Measurements from ENCODE around the gene R3HDML.

- TF ChIP-seq, protein P1, sequence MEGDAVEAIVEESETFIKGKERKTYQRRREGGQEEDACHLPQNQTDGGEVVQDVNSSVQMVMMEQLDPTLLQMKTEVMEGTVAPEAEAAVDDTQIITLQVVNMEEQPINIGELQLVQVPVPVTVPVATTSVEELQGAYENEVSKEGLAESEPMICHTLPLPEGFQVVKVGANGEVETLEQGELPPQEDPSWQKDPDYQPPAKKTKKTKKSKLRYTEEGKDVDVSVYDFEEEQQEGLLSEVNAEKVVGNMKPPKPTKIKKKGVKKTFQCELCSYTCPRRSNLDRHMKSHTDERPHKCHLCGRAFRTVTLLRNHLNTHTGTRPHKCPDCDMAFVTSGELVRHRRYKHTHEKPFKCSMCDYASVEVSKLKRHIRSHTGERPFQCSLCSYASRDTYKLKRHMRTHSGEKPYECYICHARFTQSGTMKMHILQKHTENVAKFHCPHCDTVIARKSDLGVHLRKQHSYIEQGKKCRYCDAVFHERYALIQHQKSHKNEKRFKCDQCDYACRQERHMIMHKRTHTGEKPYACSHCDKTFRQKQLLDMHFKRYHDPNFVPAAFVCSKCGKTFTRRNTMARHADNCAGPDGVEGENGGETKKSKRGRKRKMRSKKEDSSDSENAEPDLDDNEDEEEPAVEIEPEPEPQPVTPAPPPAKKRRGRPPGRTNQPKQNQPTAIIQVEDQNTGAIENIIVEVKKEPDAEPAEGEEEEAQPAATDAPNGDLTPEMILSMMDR (IDR thresholded peaks at IDR 0.05) = no peak
- TF ChIP-seq POLR2A (IDR thresholded peaks at IDR 0.05) = no peak
Measured at GRCh38 chr20:44364780-44365179, 27.9 kb downstream of the R3HDML start.

Data from right lobe of liver (tissue), 4 donors.